RPMI8226 (cell line): ENCODE results near the gene OSBPL8.
A peak's percentile ranks its signal among the peaks of the same experiment; 100 is the strongest.
"Not testable (repeated sequence)": the region's sequence is repeated elsewhere in the genome, so short reads cannot be mapped to it uniquely, and the experiment has no call there.

Source experiments
- DNase-seq: peaks from one replicate; pipeline ENCODE4 v3.0.0-alpha.2; 2015

The OSBPL8 gene

DNA sequence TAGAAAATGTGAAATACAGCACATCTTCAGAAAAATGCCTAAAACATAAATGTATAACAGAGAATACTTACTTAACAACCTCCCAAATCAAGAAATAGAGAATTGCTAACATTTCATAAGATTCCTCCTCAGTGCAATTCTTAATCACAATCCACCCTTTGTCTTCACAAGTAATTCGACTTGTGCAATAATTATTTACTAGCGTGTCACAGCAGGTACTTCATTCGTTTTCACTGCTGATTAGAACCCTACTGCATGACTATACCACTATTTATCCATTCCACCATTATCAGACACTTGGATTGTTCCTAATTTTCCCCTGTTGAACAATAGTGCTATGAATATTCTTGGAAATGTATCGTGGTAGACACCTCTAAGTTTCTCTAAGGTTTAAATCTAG, 146.4 kb downstream of the OSBPL8 start:
- no peak for DNase-seq

DNA sequence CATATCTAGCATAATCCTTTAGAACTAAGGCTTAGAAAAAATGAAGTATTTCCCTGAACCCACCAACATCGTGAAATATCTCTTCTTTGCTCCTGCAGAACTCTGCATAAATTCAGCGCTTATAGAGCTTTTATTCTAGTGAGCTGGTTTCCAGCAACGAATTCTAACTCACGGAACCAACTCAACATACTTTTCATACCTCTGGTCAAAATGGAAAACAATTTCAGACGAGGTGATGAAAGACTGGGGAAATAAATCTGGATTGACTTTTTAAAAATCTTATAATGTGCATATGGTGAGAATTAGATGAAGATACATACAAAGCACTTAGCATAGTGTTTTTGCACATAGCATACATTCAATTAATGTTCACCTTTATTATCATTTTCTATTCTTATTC, 148.8 kb downstream of the OSBPL8 start:
- no peak for DNase-seq

DNA sequence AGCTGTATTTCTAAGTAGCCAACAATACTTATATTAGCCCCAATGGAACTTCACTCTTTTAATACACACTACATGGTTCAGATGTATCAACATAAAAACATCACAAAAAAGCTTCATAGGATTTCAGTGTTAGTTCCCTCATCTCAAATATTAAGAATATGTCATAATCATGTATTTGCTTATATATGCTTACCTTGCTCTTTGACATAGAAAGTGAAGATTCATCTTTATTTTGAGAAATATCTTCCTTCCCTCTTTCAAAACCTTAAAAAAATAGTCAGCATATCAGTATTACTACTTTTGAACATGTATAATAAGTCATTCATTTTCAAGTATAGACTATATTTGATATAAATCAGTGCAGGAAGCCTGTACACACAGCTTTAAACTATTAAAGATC, 149.2 kb downstream of the OSBPL8 start:
- no peak for DNase-seq

DNA sequence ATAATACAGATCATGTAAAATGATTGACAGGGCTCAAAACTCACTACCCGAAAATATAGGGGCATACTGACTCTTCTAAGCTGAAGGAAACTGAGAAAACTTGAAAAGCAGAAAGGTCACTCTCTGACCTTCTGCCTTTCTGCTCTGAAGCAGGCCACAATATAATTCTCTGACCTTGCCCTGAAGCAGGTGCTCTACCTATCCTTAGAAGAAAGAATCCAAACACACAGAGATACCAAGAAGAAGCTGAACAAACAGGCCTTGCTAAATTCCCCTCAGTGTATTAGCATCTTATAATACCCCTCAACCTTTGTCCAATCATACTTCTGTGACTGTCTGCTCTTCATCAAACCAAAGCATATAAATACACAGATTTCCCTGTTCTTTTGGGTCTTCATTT, 150.5 kb downstream of the OSBPL8 start:
- DNase-seq, result no peak

DNA sequence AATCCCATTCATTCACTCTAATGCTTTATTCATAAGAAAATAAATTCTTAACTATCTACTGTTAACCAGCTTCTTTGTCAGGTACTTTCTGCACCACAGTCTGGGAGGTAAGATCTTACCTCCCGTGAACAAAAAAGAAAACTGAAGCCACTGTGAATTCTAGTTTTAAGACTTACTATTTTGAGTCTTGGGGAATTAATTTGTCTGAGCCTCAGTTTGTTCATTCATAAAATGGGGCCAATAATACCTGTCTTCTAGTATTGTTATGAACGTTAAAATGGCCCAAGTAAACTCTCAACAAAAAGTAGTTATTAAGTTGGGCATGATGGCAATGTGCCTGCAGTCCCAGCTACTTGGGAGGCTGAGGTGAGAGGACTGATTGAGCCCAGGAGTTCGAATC, 151.9 kb downstream of the OSBPL8 start:
- no peak for DNase-seq

DNA sequence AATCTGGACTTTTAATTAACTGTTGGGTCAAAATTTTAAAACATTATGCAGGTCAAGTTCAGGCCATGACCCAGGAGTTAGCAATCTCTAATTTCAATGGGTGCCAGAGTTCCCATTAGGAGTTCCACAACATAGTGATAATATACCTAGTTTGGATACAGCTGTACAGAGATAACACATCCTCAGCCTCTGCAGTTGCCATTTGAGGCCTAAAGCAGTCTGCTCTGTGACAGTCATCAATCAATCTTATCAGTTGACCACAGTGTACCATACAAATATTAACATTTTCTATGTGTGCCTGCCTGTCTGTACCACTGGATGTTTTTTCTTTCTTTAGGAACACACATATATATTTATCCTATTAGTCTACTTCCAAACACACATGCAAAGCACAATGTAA, 157.3 kb downstream of the OSBPL8 start:
- no peak for DNase-seq

DNA sequence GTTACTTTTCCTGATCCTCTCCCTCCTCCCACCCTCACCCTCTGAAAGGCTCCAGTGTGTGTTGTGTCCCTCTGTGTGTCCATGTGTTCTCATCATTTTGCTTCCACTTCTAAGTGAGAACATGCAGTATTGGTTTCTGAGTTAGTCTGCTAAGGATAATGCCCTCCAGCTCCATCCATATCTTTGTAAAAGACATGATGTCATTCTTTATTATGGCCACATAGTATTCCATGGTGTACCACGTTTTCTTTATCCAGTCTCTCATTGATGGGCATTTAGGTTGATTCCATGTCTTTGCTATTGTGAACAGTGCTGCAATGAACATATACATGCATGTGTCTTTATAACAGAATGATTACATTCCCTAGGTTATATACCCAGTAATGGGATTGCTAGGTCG, 159.4 kb downstream of the OSBPL8 start:
- DNase-seq, result no peak

DNA sequence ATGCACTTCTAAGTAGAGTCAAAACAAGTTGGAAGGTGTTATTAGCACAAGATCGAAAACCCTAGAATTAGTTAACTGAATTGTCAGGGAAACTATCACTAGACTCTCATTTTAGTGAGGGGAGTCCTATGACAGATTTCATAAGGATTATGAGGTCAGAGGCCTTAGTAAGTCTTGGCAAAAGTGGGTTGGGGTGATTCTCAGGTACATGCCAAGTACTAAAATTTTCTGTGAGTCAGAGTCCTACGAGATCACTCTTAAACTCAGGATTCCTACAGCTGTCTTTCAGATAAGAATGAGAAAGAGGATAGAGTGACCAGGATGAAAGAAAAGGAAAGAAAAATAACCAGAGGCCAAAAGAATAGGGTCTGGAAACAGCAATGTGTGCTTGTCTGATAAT, 160.5 kb downstream of the OSBPL8 start:
- DNase-seq, result no peak

DNA sequence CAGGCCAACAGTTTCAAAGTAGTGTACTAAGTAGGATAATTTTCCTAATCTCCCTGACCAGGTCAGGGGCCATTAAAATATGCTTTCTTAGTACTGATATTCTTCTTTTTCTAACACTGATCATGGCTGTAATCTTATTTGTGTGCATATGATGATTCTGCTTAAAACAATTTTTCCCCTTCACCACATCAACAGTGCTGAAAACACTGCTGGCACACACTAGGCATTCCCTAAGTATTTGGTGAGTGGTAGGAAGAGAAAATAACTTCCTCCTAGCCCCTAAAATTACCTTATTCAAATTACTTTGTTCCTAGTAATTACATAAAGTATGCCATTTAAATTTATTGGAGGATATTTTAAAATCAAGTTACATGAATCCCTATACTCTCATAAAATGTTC, 161.5 kb downstream of the OSBPL8 start:
- DNase-seq, result no peak

DNA sequence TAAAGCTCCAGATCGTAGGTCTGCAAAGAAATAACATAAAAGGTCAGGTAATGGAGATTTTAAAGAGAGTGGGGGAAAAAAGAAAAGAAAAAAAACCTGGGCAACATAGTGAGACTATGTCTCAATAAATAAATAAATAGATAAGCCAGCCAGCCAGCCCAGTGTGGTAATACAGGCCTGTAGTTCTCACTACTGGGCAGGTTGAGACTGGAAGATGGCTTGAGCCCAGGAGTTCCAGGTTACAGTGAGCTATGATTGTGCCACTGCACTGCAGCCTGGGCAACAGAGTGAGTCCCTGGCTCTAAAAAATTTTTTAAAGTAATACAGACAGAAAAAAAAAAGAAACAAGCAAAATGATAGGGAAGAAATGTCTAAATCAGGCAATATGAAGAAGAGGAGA, 168.1 kb downstream of the OSBPL8 start:
- no peak for DNase-seq

DNA sequence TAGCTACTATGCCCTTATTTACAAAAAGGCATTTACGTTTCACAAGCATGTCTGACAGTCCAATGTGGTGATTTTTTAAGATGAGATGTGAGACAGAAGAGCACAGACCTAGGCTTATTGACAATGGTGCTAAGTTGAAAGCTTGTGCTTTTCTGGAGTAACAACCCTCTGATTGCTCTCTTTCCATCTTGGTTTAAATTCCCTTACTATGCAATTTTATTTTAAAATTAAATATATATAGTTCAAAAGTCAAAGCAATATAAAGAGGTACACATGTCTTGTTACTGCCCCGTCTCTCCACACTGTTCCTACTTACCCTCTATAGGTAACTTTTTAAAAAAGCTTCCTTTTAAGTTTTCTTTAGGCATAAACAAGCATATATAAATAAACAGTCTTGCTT, 172.0 kb downstream of the OSBPL8 start:
- DNase-seq, result no peak

DNA sequence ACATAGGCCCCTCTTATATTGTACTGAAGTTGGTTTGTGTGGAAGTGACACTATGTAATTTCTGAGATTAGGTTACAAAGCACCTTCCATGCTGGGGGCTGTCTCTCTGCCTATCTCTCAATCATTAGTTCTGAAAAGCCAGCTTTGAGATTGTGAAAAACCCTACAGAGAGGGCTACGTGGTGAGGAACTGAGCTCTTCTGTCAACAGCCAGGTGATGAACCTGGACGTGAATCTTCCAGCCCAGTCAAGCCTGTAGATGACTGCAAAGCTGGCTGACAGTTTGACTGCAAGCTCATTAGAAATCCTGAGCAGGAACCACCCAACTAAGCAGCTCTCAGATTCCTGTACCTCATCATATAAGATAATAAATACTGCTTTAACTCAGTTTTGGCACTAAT, 175.0 kb downstream of the OSBPL8 start:
- no peak for DNase-seq

DNA sequence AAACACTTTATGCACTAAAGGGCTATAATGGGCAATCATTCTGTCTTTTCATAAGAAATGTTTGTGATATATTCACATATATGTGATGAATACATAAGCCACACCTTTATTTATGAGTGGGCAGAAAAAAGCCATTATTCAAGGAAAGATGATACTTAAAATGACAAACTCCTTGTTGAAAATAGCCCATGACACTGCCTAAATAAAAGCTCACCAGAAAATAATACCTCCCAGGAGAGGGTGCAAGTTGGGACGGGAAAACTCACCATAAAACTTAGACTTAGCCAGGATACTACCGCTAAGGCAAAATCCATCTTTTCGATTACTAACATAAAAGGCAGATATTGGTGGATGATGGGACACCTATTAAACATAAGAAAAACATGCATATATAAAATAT, 175.6 kb downstream of the OSBPL8 start:
- DNase-seq, result no peak

DNA sequence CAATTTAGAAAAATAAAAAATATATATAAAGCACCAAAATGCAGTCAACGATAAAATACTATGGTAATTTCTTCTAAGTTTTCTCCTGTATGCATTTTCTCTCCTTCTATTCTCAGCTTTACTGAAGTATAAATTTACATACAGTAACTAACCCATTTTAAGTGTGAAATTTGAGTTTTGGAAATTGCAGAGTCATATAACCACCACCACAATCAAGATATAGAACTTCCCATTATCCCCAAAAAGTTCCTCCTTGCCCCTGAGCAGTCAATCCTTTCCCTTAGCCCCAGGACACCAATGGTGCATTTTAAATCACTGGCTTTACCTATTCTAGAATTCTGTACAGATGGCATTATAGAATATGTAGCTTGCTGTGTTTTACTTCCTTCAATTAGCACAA, 180.3 kb downstream of the OSBPL8 start:
- DNase-seq, result no peak

DNA sequence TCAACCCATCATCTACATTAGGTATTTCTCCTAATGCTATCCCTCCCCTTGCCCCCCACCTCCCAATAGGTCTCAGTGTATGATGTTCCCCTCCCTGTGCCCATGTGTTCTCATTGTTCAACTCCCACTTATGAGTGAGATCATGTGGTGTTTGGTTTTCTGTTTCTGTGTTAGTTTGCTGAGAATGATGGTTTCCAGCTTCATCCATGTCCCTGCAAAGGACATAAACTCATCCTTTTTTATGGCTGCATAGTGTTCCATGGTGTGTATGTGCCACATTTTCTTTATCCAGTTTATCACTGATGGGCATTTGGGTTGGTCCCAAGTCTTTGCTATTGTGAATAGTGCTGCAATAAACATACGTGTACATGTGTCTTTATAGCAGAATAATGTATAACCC, 182.7 kb downstream of the OSBPL8 start:
- not testable (repeated sequence) for DNase-seq

DNA sequence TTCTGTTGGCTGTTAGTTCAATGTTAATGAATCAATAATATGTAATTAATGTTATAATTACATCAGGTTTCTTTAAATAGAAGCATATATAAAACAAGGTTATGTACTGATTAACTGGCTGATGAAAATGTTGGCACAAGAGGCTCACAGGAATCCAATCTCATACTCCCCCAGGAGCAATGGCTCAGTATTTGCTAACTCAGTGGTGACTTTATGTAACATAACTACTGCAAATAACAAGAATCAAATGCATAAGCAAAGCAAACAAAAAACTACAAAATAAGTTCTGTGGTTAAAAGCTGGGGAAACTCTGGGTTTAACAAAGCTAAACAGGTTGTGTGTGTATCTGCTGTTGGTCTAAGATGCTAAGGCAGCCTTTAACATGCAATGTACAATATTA, 183.6 kb downstream of the OSBPL8 start:
- DNase-seq, result no peak

DNA sequence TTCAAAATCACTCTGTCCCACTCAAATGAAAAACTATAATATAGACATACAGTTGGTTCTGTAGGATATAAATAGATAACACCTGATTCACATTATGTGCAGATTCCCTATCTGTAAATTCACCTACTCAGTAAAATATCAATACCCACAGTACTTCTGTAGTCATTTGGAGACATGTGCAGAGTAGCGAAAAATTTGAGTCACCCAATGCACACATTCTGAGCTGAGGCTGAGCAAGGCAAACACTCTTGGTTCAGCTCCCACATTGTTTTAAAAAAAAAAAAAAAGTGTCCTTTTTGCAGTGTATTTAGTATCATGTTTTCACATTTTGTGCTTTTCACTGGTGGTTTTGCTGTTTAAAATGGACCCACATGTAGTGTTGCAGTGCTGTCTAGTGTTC, 184.1 kb downstream of the OSBPL8 start:
- no peak for DNase-seq

DNA sequence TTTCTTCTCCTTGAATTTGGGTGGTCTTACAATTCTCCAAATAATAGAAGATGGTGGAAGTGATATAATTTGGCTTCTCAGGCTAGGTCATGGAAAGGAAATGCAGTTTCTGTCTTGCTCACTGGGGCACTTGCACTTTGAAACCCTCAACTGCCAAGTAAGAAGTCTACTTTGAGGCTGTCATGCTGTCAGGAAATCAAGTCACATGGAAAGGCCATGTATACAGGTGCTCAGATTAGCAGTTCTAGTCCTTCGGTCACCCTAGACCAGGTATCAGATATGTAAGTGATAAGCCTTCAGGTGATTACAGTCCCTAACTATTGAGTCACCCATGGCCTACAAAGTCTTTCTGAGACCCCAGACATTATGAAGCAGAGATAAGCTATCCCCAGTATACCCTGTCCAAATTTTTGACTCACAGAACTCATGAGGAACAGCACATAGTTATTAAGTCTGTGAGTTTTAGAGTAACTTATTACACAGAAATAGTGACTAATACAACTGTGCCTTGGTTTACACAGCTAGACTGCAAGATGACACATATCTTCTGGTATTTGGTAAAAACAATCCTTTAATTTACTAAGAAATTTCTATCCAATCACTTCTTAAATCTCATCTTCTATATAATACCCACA, 185.1 kb downstream of the OSBPL8 start:
- DNase-seq, result no peak

DNA sequence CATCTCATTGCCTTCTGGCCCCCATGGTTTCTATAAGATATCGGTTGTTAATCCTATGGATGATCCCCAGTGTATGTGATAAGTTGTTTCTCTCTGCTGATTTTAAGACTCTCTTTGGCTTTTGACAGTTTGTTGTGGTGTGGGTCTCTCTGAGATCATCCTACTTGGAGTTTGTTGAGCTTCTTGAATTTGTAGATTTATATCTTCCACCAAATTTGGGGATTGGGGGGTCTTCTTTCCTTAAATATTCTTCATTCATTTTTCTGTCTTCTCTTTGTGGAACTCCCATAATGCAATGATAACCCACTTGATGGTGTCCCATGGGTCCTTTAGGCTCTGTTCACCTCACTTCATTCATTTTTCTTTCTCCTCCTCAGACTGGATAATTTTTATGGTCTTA, 191.3 kb downstream of the OSBPL8 start:
- DNase-seq, result no peak

DNA sequence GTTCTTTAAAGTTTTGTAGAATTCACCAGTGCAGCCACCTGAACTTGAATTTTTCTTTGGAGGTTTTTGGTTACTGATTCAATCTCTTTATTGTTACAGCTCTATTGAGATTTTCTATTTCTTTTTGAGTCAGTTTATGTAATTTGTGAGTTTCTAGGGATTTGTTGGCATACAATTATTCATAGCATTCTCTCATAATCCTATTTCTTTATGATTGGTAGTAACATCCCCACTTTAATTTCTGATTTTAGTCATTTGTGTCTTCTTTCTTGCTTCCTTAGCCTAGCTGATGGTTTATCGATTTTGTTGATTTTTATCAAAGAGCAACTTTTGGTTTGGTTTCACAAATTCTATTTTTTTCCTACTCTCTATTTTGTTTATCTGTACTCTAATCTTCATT, 193.4 kb downstream of the OSBPL8 start:
- DNase-seq, result no peak

DNA sequence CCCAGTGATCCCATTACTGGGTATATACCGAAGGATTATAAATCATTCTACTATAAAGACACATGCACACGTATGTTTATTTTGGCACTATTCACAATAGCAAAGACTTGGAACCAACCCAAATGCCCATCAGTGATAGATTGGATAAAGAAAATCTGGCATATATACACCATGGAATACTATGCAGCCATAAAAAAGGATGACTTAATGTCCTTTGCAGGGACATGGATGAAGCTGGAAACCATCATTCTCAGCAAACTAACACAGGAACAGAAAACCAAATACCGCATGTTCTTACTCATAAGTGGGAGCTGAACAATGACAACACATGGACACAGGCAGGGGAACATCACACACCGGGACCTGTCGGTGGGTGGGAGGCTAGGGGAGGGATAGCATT, 195.4 kb downstream of the OSBPL8 start:
- not testable (repeated sequence) for DNase-seq

DNA sequence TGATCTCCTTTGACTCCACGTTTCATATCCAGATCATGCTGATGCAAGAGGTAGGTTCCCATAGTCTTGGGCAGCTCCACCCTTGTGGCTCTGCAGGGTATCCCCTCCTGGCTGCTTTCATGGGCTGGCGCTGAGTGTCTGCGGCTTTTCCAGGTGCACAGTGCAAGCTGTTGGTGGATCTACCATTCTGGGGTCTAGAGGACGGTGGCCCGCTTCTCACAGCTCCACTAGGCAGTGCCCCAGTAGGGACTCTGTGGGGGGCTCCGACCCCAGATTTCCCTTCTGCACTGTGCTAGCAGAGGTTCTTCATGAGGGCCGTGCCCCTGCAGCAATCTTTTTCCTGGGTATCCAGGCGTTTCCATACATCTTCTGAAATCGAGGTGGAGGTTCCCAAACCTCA, 199.3 kb downstream of the OSBPL8 start:
- no peak for DNase-seq

DNA sequence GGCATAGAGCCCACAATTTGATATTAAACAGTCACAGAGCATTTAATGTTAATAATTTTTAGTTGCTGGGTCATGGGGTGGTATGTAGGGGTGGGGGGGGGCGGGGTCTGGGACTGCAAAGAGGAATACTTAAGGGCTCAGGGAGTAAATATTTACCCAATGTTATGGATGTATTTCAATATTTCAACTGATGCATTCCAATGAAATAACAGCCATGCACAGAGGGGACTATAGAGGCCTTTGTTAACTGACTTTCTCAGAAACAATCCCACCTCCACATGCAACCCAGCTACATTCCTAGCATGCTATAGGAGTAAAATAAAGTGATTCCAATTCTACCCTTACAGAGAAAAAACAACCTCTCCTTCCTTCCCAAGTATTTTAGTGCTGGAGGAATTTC, 203.5 kb downstream of the OSBPL8 start:
- DNase-seq, result no peak

DNA sequence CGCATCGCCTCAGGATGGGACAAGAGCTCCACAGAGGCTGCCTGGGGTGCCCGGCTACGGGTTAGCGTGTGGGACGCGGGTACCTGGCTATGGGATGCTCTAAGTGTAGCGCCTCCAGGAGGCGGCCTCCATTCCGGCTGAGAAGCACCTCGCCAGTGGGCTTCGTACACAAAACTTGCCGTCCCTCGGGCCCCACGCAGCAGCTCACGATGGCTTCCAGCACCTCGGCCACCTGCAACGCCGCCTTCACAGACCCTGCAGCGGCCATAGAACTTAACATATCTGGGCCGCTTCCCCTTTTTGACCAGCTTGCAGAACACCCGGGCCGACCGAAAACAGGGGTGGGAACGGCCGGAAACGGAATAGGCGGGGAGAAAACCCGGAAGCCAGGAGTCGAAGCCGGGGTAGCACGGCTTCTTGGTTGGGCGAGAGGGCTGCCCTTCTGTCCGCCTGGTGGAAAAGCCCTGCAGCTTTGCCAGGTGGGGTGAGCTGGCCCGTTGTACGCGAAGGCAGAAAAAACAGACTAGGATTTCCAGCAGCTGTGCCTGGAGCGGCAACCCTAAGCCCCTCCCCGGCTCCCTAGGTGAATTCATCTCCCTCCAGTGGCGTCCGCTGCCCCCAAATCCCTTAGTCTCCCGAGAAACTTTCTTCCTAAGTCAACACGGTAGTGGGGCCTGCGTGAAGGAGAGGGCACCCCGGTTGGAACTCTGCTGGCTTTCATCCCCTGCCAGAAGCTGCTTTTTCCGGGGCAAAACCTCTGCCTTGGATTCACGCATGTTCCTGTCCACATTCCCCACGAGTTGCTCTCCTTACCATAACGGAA, 211.3 kb downstream of the OSBPL8 start, which contains the start of gene BBS10:
Gene BBS10 (minus strand): TSS at position 337 of the 823 bp plus-strand sequence. CDS start 57 bp downstream, at position 280.
- peak; percentile 95 for DNase-seq
